Endothelial cell of umbilical vein (primary cell): ENCODE results near the gene ZBTB46. TPM values are rescaled to one million over a fixed set of nuclear protein-coding genes. Genes with fewer than 3 reads are reported as not detected.

ENCODE experiments used
- BruUV-seq: library from RNA; stranded (reverse); fragments of 400-500 nt; replicated peaks from 2 replicates; lab custom pipeline; 2021; lab: Mats Ljungman, UMichigan
- CTCF ChIA-PET: fragments of 300-600, 350-600 bp; sonication (Branson Sonifier 250); formaldehyde crosslinking; loops from one replicate; lab custom pipeline; 2021; ENCODE audit warnings: antibody characterized with exemption, inconsistent platforms; lab: Charles Lee
- POLR2A ChIA-PET: fragments of 300-600, 350-600 bp; sonication (Branson Sonifier 250); formaldehyde crosslinking; loops from one replicate; lab custom pipeline; 2021; ENCODE audit warnings: antibody characterized with exemption, inconsistent platforms; lab: Charles Lee
- DNase-seq: peaks from one replicate; pipeline ENCODE4 v3.0.0-alpha.2; 2011; ENCODE audit warnings: low read depth, low spot score
- FAIRE-seq: peaks from 2 replicates; lab custom pipeline; 2011; peaks lifted over from hg19 to GRCh38; lab: Jason Lieb, UNC
- H2AFZ ChIP-seq: 2 replicates; pipeline ENCODE4 v1.6.0; 2012; ENCODE audit warnings: low read depth, low read length, control low read depth, inconsistent platforms
- H3K27ac ChIP-seq: 2 replicates; pipeline ENCODE4 v1.5.1; 2011; ENCODE audit warnings: low read depth, mild to moderate bottlenecking, control low read depth, low read length, moderate library complexity; ENCODE audit not compliant: insufficient read depth
- H3K27me3 ChIP-seq, 2 experiments: 2 replicates each; pipeline versions ENCODE4 v1.6.0 to v1.6.1; 2011; ENCODE audit warnings: low read length in 2 of 2, mixed read lengths in 1 of 2; ENCODE audit not compliant: control insufficient read depth in 2 of 2, insufficient read depth in 2 of 2
- H3K36me3 ChIP-seq, 2 experiments: 2 replicates in 1 of 2; 3 replicates in 1 of 2; pipeline ENCODE4 v1.5.1; 2011; ENCODE audit warnings: low read length in 2 of 2, mild to moderate bottlenecking in 1 of 2, moderate library complexity in 1 of 2; ENCODE audit not compliant: control insufficient read depth in 2 of 2, insufficient read depth in 2 of 2; ENCODE audit errors: extremely low read depth in 1 of 2
- H3K4me1 ChIP-seq: 3 replicates; pipeline ENCODE4 v1.5.1; 2011; ENCODE audit warnings: mild to moderate bottlenecking, low read length; ENCODE audit not compliant: control insufficient read depth, insufficient read depth; ENCODE audit errors: extremely low read depth
- H3K4me2 ChIP-seq: 2 replicates; pipeline ENCODE4 v1.6.1; 2011; ENCODE audit warnings: low read length, control low read depth, mixed read lengths; ENCODE audit not compliant: insufficient read depth
- H3K4me3 ChIP-seq, 3 experiments: fragments of 200-600 bp in 1 of 3; sonication (generic), shearing (Covaris generic) in 1 of 3; replicated peaks in 1 of 3; 2 replicates each; pipeline ENCODE4 v1.5.1; 2011 to 2016; ENCODE audit warnings: control low read depth in 3 of 3, low read length in 3 of 3, mild to moderate bottlenecking in 2 of 3, inconsistent platforms in 1 of 3, low read depth in 1 of 3, moderate library complexity in 1 of 3; ENCODE audit not compliant: insufficient read depth in 1 of 3
- H3K79me2 ChIP-seq: 2 replicates; pipeline ENCODE4 v1.6.0; 2012; ENCODE audit warnings: low read length, inconsistent platforms; ENCODE audit not compliant: control insufficient read depth, insufficient read depth
- H3K9ac ChIP-seq: replicated peaks from 2 replicates; pipeline ENCODE3; 2011; ENCODE audit warnings: low read length, control low read depth; ENCODE audit not compliant: insufficient read depth; ENCODE audit errors: extremely low read depth
- H3K9me1 ChIP-seq: replicated peaks from 3 replicates; pipeline ENCODE4 v1.6.0; 2011; ENCODE audit warnings: mild to moderate bottlenecking, low read length; ENCODE audit not compliant: control insufficient read depth, insufficient read depth; ENCODE audit errors: extremely low read depth
- H3K9me3 ChIP-seq: replicated peaks from 2 replicates; pipeline ENCODE4 v1.5.1; 2012; ENCODE audit warnings: low read length, inconsistent platforms; ENCODE audit not compliant: control insufficient read depth, insufficient read depth
- H4K20me1 ChIP-seq: replicated peaks from 2 replicates; pipeline ENCODE3; 2011; ENCODE audit warnings: mild to moderate bottlenecking, low read length; ENCODE audit not compliant: control insufficient read depth, insufficient read depth; ENCODE audit errors: extremely low read depth
- EZH2 ChIP-seq: IDR thresholded peaks from 2 replicates; pipeline ENCODE4 v1.6.1; 2012; ENCODE audit warnings: borderline replicate concordance, low read depth, mild to moderate bottlenecking, moderate library complexity, low read length, inconsistent platforms; ENCODE audit not compliant: severe bottlenecking
- FOS ChIP-seq: IDR thresholded peaks from 2 replicates; pipeline ENCODE4 v1.6.1; 2011; ENCODE audit warnings: mild to moderate bottlenecking, low read length, moderate library complexity, borderline replicate concordance; ENCODE audit not compliant: insufficient read depth
- GATA2 ChIP-seq: IDR thresholded peaks from 2 replicates; pipeline ENCODE4 v1.7.0; 2011; ENCODE audit warnings: low read depth, mild to moderate bottlenecking, moderate library complexity, mixed read lengths, low read length; ENCODE audit not compliant: insufficient read length, insufficient read depth
- JUN ChIP-seq: IDR thresholded peaks from 2 replicates; pipeline ENCODE4 v1.6.1; 2011; ENCODE audit warnings: borderline replicate concordance, low read depth; ENCODE audit not compliant: insufficient read length, insufficient read depth
- MYC ChIP-seq: IDR thresholded peaks from one replicate; pipeline ENCODE4 v1.6.1; 2011; ENCODE audit warnings: mild to moderate bottlenecking, low read depth, low read length
- POLR2A ChIP-seq: IDR thresholded peaks from 2 replicates; pipeline ENCODE4 v1.6.1; 2012; ENCODE audit warnings: low read depth, mild to moderate bottlenecking, control low read depth, low read length
- POLR2AphosphoS5 ChIP-seq: IDR thresholded peaks from 2 replicates; pipeline ENCODE4 v1.6.1; 2012; ENCODE audit warnings: low read depth, mild to moderate bottlenecking, control low read depth, low read length, moderate library complexity; ENCODE audit not compliant: insufficient read depth
- dilution Hi-C: fragments of 300-500 bp; cut with MboI; formaldehyde crosslinking; loops from one replicate; pipeline ENCODE4 v1.15.0; 2019; ENCODE audit warnings: low sequenced_read_pairs; ENCODE audit not compliant: extremely low pct_ligation_motif_present
- intact Hi-C: fragments of 100-400 bp; cut with micrococcal nuclease; formaldehyde crosslinking; loops from one replicate; pipeline ENCODE4 v1.10.0; 2022
- polyA plus RNA-seq, 4 experiments: library from polyadenylated mRNA; depleted of rRNA in 3 of 4; stranded (reverse) in 3 of 4; unstranded in 1 of 4; fragments of >200 nt; gene quantifications; 2 replicates each; pipeline versions ENCODE4 v1.2.1 to v1.2.3, GENCODE V29; 2011 to 2012; ENCODE audit warnings: missing spikeins in 1 of 4
- total RNA-seq: library from RNA; stranded (reverse); gene quantifications from 2 replicates; pipeline ENCODE4 v1.2.3, GENCODE V29; 2021
- TF ChIP-seq, protein P1 (sequence below), 2 donors: IDR thresholded peaks; 1 replicate in 1 of 2; 2 replicates in 1 of 2; pipeline ENCODE4 v1.5.1; 2011; ENCODE audit warnings: low read length in 2 of 2, mild to moderate bottlenecking in 2 of 2, moderate library complexity in 2 of 2, control low read depth in 1 of 2, inconsistent platforms in 1 of 2, low read depth in 1 of 2; ENCODE audit not compliant: insufficient read depth in 1 of 2; ENCODE audit errors: extremely low read depth in 1 of 2
- TF ChIP-seq, protein P2 (sequence below): IDR thresholded peaks from 2 replicates; pipeline ENCODE4 v1.6.1; 2011; ENCODE audit not compliant: insufficient read depth, insufficient read length

Gene ZBTB46
- total and polyA plus RNA-seq, 2 donors (not counting 3 experiments of a cell fraction or from before 2014, with no cell fraction given), result 1.3 to 7.1 TPM

DNA sequence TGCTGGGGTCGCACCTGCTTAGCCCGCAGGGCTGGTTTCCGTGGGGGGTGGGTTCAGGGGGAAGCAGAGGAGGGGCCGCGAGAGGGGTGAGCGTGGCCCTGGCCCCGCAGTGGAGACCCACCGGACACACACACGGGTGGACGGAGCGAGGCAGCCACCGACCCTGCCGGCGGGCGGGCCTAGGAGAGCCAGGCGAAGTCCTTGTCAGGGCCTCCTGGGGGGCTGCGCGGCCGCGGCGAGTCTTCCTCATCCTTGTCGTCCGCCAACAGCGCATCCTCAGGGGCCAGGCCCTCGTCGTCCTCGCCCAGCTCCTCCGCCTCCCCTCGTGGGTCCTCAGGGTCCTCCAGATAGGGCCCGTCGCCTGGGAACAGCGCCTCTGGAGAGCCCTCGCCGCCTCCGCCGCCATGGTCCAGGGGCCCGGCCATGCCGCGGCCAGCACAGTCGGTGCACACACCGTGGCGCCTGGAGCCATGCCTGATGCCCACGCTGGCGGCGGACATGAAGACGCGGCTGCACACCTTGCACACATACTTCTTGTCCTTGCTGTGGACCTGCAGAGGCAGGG is 84.2 kb downstream of the ZBTB46 start:
- FAIRE-seq, result no peak

More for the DNA sequence above, 84.2 kb downstream of the ZBTB46 start:
- H3K4me2 ChIP-seq, result no peak overlapping the region
- H3K27me3 ChIP-seq, result no peaks in the 10 kb centered on the region
- TF ChIP-seq EZH2 (no peak), MYC (no peak), FOS (no peak), JUN (no peak), POLR2A (no peak), POLR2AphosphoS5 (no peak), GATA2 (no peak)
- TF ChIP-seq, protein P1, sequence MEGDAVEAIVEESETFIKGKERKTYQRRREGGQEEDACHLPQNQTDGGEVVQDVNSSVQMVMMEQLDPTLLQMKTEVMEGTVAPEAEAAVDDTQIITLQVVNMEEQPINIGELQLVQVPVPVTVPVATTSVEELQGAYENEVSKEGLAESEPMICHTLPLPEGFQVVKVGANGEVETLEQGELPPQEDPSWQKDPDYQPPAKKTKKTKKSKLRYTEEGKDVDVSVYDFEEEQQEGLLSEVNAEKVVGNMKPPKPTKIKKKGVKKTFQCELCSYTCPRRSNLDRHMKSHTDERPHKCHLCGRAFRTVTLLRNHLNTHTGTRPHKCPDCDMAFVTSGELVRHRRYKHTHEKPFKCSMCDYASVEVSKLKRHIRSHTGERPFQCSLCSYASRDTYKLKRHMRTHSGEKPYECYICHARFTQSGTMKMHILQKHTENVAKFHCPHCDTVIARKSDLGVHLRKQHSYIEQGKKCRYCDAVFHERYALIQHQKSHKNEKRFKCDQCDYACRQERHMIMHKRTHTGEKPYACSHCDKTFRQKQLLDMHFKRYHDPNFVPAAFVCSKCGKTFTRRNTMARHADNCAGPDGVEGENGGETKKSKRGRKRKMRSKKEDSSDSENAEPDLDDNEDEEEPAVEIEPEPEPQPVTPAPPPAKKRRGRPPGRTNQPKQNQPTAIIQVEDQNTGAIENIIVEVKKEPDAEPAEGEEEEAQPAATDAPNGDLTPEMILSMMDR (IDR thresholded peaks at IDR 0.05; ENCODE audit: extremely low read depth in 1 of 2, insufficient read depth in 1 of 2, low read depth in 1 of 2, low read length in 2 of 2), result no peak
- TF ChIP-seq, protein P2, sequence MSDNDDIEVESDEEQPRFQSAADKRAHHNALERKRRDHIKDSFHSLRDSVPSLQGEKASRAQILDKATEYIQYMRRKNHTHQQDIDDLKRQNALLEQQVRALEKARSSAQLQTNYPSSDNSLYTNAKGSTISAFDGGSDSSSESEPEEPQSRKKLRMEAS, result no peak
- H3K4me3 ChIP-seq, result no peak overlapping the region
- no peak overlapping the region for H2AFZ ChIP-seq
- no peak overlapping the region for H3K27ac ChIP-seq
- no peak overlapping the region for H3K9ac ChIP-seq
- intact Hi-C loops (no loop called here), dilution Hi-C loops (no loop called here)
- H3K4me1 ChIP-seq, result no peaks in the 10 kb centered on the region
- DNase-seq, result no peak
- ChIA-PET CTCF (no interaction called here), POLR2A (no interaction called here)
- H4K20me1 ChIP-seq, result no peaks in the 10 kb centered on the region
- no TSS peak for BruUV-seq
- no peaks in the 10 kb centered on the region for H3K79me2 ChIP-seq
- no peaks in the 10 kb centered on the region for H3K9me3 ChIP-seq
- H3K36me3 ChIP-seq, result peaks cover 0 to 16% of the 10 kb centered on the region in 2 experiments
- H3K9me1 ChIP-seq, result no peaks in the 10 kb centered on the region
